Activated naive CD4-positive, alpha-beta T cell treated with Interleukin-2 at 50 U/mL for 16 hours (primary cell): ENCODE results near the gene ELMO1.

Experiments used
- DNase-seq: peaks from one replicate; pipeline ENCODE4 v3.0.0-alpha.2; 2020

The ELMO1 gene

GRCh38 chr7:37399876-37400421, 48.7 kb downstream of the ELMO1 start:
- DNase-seq = no peak

DNA sequence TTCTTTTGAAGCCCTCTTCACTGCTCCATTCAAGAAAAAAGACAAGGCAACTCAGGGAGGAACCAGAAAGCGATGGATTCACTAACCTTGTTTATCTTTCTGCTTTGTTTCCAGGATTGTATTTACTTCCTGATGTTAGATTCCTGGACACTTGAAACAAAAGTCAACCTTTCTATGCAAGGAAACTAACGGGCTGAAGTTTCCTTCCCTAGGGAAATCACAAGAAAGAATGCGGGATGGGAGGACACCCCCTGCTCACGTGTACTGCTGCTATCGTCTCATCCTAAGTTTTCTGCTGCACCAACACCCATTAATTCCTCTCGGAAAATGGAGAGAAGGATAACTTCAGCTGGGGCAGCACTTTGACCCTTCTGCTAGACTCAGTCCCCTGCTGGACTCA, 50.3 kb downstream of the ELMO1 start:
- no peak for DNase-seq

DNA sequence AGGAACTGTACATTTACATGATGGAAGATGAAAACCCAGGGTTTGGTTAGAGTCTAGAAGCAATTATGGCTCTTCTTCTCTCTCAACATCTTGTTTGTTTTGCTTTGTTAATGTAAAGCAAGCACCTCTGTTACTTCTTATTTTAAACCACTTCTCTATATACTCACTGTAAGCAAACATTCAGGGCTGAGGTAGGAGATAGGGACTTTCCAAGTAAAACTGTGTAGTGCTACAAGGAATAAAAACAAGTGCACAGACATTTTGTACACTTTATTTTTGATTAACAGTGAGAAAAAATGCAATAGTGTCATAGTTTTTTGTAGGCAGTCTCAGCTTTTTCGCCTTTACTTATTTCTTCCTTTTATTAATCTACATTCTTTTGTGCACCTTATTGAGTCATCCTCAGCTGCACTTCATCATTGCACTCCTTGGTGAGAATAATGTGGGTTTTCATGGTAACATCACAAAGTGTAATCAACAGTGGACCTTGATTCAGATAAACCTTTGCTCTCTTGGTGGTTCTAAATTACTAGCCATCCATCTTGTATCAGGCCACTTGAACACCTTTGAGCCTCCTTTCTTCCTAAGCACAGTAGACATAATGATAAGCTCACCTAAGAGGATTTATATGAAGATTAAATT, 52.9 kb downstream of the ELMO1 start:
- no peak for DNase-seq

GRCh38 chr7:37394158-37394557, 54.5 kb downstream of the ELMO1 start:
- no peak for DNase-seq

DNA sequence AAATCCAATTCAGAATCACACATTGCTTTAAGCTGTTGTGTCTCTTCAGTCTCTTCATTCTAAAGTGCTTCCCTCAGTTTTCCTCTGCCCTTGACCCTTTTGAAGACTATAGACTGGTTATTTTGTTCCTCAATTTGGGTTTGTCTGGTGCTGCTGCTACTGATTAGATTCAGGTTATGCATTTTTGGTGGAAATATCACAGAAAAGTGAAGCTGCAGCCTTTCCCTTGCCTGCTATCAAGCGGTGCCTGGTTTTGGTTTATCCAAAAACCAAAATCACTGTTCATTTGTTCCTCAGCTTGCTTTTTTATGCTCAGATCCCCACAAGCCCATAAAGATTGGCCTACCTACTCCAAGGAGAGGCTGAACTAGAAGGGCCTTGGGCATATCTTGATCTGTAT, 55.2 kb downstream of the ELMO1 start:
- DNase-seq = no peak

DNA sequence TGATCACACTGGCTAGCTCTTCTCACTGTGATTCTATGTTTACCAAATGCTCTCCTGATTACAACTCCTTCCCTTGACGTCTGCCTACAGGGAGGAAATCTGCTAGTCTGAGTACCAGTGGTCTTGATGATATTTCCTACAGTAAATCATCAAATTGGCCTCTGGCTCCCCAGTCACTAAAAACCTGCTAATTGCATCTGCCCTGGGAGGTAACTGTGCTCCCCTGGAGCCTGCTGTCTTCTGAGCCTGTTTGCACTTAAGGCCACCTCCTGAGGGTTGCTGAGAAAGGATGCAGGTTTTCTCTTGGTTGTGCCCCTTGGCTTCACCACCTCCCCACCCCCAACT, 56.0 kb downstream of the ELMO1 start:
- DNase-seq = no peak

DNA sequence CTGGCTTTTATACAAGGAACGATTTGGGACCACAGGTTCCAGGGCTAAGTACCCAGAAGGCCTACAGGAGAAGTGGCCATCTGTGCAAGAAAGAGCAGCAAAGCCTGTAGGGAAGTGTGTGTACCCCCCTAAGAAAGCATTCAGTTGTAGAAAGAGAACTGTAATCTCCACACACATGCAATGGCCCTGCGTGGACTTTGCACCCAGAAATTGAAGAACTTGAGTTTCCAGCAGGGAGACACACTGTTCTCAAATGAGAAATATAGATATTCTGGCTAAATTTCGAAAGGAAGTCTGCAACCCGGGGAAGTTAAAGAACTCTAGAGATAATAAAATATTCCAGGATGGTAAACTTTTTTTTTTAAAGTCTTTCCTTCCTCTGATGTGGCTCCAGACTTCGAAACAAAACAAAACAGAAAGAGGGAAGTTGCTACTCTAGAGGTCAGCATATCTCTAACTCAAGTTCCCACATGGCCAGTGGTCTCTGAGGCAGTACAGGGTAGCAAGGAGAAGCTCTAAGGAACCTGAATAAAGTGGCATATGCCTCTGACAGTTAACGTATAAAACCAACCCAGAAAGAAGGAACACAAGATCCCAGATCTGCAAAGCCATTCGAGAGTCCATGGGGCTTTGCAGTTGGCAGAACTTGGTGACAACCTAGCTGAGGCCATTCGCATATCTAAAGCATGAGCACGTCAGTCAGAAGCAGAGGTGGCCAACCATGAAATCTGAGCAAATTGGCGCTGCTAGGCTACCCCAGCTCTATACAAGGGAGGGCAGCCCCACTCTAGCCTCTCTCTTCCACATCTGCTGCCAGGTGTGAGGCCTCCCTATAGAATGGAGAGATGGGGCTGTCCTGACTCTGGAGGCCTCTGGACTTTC, 56.6 kb downstream of the ELMO1 start:
- DNase-seq = no peak

DNA sequence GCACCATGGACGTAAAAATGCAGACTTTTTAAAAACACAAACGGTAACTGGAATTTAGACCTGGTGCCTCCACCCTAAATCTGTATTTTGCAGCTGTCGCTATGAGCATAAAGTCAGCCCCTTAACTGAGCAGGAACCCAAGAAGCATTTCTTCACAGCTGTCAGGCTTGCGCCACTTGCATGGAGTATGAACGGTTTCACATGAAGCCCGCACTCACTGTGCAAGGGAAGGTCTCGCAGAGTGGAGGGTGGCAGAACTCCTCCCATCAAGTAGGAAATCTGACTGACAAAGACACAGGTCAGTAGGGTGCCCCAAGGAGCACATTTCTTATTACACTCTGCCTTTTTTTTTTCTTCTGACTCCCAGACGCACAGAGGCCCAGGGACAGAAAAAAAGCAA, 58.5 kb downstream of the ELMO1 start:
- no peak for DNase-seq

GRCh38 chr7:37388811-37389210, 59.9 kb downstream of the ELMO1 start:
- DNase-seq = no peak

DNA sequence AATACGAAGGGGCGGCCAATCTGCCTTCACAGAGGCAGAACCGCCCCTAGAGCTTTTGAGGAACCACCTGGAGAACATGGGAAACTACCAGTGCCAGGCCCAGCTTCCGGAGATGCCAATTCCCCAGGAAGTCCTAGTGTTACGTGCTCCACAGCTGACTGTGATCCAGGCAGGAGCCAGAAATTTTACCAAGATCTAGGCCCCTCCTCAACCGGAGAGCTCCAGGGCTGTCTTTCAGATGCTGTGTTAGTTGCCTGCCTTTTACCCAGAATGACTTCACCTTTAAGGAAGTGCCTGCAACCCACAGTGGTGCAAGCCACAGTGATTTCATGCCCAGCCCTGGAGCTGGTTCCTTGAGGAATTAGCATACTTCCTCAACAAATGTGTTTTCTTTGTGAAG, 62.9 kb downstream of the ELMO1 start:
- no peak for DNase-seq

DNA sequence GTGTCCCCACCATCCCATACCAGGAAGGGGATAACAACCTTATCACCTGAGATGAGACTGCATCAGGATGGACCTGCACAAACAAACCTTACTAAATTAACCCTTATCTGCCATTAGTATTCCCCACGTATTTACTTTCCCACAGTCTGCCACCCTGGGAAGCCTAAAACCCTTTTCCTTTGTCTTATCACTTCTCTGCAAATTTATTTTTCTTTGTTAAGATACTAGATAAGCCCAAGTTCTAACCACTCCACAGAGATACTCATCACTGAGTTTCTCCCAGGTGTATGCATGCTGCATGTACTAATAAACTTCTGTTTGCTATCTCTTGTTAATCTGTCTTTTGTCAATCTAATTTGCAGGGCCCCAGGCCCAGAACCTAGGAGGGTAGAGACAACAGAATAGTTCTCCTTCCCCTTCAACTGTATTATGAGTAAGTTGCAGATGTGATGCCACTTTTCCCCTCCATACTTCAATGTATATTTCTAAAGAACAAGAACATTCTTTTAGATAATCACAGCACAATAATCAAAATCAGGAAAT, 66.0 kb downstream of the ELMO1 start:
- DNase-seq = no peak

DNA sequence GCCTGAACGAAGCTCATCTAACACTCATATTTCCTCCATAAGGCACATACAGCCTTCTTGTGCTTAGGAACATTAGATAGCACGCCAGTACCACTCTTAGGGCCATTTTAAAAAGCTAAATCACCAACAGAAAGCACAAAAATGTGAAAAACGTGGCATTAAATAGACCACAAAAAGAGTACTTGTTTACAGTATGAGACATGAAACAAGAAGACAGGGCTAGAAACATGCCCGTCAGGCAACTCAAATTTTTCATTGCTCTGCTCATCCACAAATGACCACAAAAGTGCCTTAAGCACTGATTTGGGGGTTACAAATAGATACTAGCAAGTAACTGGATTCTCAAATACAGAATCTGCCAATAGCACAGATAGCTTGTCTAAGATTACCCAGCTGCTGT, 67.8 kb downstream of the ELMO1 start:
- DNase-seq = no peak

DNA sequence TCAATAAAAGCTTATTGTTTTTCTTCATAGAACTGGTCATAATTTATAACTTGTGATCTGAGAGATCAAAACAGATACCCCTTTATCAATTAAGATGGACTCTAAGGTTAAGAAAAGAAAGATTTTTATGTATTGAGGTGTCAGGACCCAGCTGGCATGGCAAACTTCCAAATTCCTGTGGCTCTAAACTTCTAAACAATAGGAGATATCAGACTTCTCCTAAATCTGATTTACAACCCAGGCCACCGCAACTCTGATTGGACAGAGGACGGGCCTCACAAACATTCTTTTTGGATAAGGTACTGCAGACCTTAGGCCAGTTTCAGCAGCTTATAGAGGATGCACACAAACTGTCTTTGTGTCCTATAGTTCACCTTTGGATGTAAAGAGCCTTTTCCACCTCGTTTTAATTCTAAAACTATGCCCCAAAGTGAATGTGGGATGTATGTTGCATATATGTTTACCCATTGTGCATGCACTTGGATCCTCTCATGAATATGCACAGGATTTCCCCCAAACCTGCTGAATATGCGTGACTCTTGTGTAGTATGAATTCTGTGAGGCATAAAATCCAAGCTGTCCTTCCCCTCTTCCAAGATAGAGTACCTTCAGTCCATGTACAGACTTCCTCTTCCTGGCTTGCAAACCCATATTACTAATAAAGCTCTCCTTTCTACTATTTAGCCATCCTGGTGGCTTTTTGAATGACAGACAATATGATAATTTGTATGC, 69.0 kb downstream of the ELMO1 start:
- no peak for DNase-seq

DNA sequence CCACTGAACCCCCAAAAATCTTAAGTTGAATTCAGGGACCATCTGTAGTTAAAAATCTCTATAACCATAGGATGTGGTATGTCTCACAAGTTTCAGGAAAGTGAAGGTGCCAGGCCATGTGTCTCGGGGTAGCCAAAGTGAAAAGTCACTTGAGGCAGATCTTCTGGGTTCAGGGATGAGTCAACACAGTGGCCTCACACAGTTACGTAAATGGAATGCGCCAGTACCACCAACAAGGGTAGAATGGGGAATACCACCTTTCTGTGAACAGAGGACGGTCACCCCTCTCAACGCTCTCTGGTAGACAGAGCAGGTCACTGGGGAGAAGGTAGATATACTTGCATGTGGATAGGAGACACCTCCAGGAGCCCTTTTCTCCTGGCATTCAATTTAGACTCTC, 71.4 kb downstream of the ELMO1 start:
- DNase-seq = no peak

- DNase-seq = peak; percentile 65
These were observed 72.3 kb downstream of the ELMO1 start for GRCh38 chr7:37376386-37376785.

DNA sequence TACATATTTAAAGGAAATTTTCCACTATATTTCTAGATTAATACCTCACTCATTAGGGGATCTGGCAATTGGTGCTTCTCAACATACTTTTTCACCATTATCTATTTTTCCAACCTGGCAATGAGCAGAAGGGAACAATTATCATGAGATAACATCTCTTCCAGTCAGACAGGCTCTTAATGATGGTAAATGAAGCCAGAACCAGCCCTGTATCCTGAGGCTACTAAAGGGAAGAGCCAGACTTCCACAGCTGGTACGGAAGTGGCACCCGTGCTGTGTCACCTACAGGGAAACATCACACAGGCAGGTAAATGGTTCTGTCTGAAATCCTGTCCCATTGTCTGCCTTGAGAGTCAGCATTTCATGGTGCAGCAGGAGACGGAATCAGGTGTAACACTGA, 75.9 kb downstream of the ELMO1 start:
- DNase-seq = no peak

DNA sequence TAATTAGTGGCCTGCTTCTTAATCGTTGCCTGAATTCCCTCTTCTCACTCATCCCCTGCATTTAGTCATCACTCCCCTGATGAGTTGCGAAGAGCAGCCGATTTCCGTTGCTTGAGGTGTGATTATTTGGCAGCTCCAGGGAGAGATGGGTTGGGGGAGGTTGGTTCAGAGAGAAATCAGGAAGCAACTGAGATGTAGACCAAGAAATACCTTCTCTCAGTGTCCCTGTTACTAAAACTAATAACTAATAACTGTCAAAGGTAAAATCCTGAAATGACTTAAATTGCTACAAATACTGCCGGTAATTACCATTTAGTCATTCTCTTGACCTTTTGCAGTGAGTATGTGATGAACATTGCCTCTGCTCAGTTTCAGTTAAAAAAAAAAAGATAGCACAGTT, 76.9 kb downstream of the ELMO1 start:
- no peak for DNase-seq

- no peak for DNase-seq
These were observed 78.8 kb downstream of the ELMO1 start for GRCh38 chr7:37369906-37370305.

DNA sequence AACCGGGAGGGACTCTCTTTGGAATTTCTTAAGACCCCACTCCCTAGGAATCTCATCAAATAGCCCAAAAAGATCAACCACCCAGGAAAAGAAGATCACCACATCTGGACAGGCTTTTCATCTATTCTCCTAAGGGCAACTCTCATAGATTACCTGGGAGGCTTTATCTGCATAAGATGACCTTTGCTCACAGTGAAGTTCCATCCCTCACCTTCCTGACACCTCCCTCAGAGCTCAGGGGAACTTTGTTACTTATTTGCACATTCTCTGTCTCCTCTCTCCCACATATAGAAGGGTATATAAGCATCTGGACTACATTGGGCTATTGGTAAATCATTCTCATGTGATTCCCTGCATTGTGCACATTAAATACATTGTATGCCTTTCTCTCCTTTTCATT, 80.1 kb downstream of the ELMO1 start:
- DNase-seq = no peak

GRCh38 chr7:37367010-37367409, 81.7 kb downstream of the ELMO1 start:
- DNase-seq = no peak

- DNase-seq = no peak
These were observed 82.2 kb downstream of the ELMO1 start for GRCh38 chr7:37366445-37366844.

GRCh38 chr7:37365405-37365804, 83.3 kb downstream of the ELMO1 start:
- DNase-seq = no peak

DNA sequence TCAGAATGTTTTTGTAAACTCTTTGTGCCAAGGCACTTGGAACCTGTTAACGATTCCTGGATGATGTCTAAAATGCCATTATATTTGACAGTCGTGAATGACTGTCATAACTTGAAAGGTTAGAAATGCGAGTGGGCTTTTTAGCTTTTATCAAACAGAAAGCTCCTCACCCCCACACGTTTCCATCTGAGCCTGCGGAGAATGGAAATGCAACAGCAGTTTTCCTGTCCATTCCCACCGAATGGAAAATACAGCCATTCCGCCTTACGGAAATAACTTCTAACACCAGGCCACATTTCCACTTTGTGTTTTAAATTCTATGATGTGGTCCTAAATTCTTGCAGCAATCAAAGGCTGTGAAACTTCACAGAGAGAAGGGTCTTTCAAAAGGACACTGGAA, 83.8 kb downstream of the ELMO1 start:
- DNase-seq = no peak
